GM12875 (cell line): ENCODE data around the gene KCTD11.

Experiments used
- H3K4me3 ChIP-seq: one replicate; pipeline ENCODE4 v1.5.1; 2011; ENCODE audit warnings: low read depth, low read length, control low read depth
- CTCF ChIP-seq: IDR thresholded peaks from 2 replicates; pipeline ENCODE4 v1.5.1; 2011; ENCODE audit warnings: low read depth, mild to moderate bottlenecking, control low read depth, inconsistent platforms, low read length, moderate library complexity, borderline replicate concordance; ENCODE audit not compliant: insufficient read depth

Gene KCTD11

GRCh38 chr17:7324438-7324779 lies 27.6 kb upstream of the KCTD11 start:
- no peak for TF ChIP-seq CTCF
- H3K4me3 ChIP-seq = no peak overlapping the region

GRCh38 chr17:7325031-7325528 lies 26.9 kb upstream of the KCTD11 start:
- no peak overlapping the region for H3K4me3 ChIP-seq
- TF ChIP-seq CTCF = no peak

- no peak for TF ChIP-seq CTCF
Measured at GRCh38 chr17:7326186-7326585, 25.8 kb upstream of the KCTD11 start.

GRCh38 chr17:7327056-7327455 lies 24.9 kb upstream of the KCTD11 start:
- no peak for TF ChIP-seq CTCF
- H3K4me3 ChIP-seq = no peak overlapping the region

More at GRCh38 chr17:7326186-7326585, 25.8 kb upstream of the KCTD11 start:
- H3K4me3 ChIP-seq = no peak overlapping the region

- no peak for TF ChIP-seq CTCF
- H3K4me3 ChIP-seq = no peak overlapping the region
Measured at GRCh38 chr17:7327501-7327900, 24.5 kb upstream of the KCTD11 start.

- no peak for TF ChIP-seq CTCF
- no peak overlapping the region for H3K4me3 ChIP-seq
Measured at GRCh38 chr17:7328009-7328408, 24.0 kb upstream of the KCTD11 start.

GRCh38 chr17:7328840-7329373 lies 23.1 kb upstream of the KCTD11 start, which contains the start of gene NEURL4:
NEURL4 (minus strand) TSS chr17:7329335; CDS start chr17:7329312, 23 bp downstream.
- no peak for TF ChIP-seq CTCF
- peak within 1 kb of the TSS; percentile 94 for H3K4me3 ChIP-seq
